Endodermal cell (in vitro differentiated cells): ENCODE data around the gene ATP11B. TPM values are rescaled to one million over a fixed set of nuclear protein-coding genes. Genes with fewer than 3 reads are reported as not detected.
A peak's percentile ranks its signal among the peaks of the same experiment; 100 is the strongest.

Experiments
- DNase-seq: peaks from one replicate; pipeline ENCODE4 v3.0.0-alpha.2; 2017
- H3K27ac ChIP-seq: 2 replicates; pipeline ENCODE4 v1.5.1; 2013; ENCODE audit warnings: mild to moderate bottlenecking, low read depth, low read length, moderate library complexity
- H3K27me3 ChIP-seq: 2 replicates; pipeline ENCODE4 v1.6.1; 2013; ENCODE audit warnings: mild to moderate bottlenecking, low read length, moderate library complexity; ENCODE audit not compliant: insufficient read depth, control insufficient read depth, poor library complexity, severe bottlenecking
- H3K36me3 ChIP-seq: 2 replicates; pipeline ENCODE4 v1.7.0; 2013; ENCODE audit warnings: mild to moderate bottlenecking, low read length, moderate library complexity; ENCODE audit not compliant: control insufficient read depth, insufficient read depth
- H3K4me1 ChIP-seq: one replicate; pipeline ENCODE4 v1.7.0; 2013; ENCODE audit warnings: low read length; ENCODE audit not compliant: control insufficient read depth, insufficient read depth
- H3K4me3 ChIP-seq: 2 replicates; pipeline ENCODE4 v1.5.1; 2013; ENCODE audit warnings: mild to moderate bottlenecking, low read length, moderate library complexity
- H3K9ac ChIP-seq: 2 replicates; pipeline ENCODE4 v1.6.1; 2013; ENCODE audit warnings: mild to moderate bottlenecking, low read length, moderate library complexity; ENCODE audit not compliant: poor library complexity, severe bottlenecking; ENCODE audit errors: extremely low read depth
- H3K9me3 ChIP-seq: 2 replicates; pipeline ENCODE4 v1.6.1; 2013; ENCODE audit warnings: mild to moderate bottlenecking, low read length, moderate library complexity; ENCODE audit not compliant: control insufficient read depth
- H3K27ac Mint-ChIP-seq: 2 replicates; pipeline ENCODE4 v1.8.0; 2020; ENCODE audit warnings: mixed read lengths
- H3K27me3 Mint-ChIP-seq: 2 replicates; pipeline ENCODE4 v1.8.0; 2021; ENCODE audit warnings: mild to moderate bottlenecking, mixed read lengths; ENCODE audit not compliant: insufficient read depth
- H3K36me3 Mint-ChIP-seq: 2 replicates; pipeline ENCODE4 v1.8.0; 2020; ENCODE audit warnings: low read depth, mixed read lengths
- H3K4me1 Mint-ChIP-seq: 2 replicates; pipeline ENCODE4 v1.8.0; 2020; ENCODE audit warnings: mixed read lengths
- H3K4me3 Mint-ChIP-seq: 2 replicates; pipeline ENCODE4 v1.8.0; 2020; ENCODE audit warnings: mild to moderate bottlenecking, moderate library complexity, mixed read lengths
- H3K9me3 Mint-ChIP-seq: 2 replicates; pipeline ENCODE4 v1.8.0; 2020; ENCODE audit warnings: mild to moderate bottlenecking, mixed read lengths
- CTCF ChIP-seq: fragments of 200-600 bp; sonication (generic); conservative IDR thresholded peaks from 2 replicates; pipeline ENCODE4 v1.5.0; 2021; ENCODE audit warnings: antibody characterized with exemption, mild to moderate bottlenecking
- WGBS, 2 experiments: methylation state at CpG; one replicate each; pipeline versions ENCODE4 v1.1.5 to v1.1.7; 2013; ENCODE audit warnings: missing lambda C conversion rate in 2 of 2, mixed read lengths in 1 of 2; ENCODE audit not compliant: insufficient coverage in 1 of 2, insufficient read length in 1 of 2; 5-methylcytosine and 5-hydroxymethylcytosine counted together
- total RNA-seq, 2 donors: library from RNA; stranded (reverse); fragmentation: NEBNext Ultra II Directional in 1 of 2; extraction: Animal tissue kit (Norgen Biotek cat#: 25700) in 1 of 2; gene quantifications; 2 replicates in 1 of 2; 3 replicates in 1 of 2; pipeline ENCODE4 v1.2.1, GENCODE V29; 2021

ATP11B gene
- total RNA-seq, 2 donors from 2014 or later = 23.6 to 27.8 TPM

GRCh38 chr3:182935803-182936202, 142.5 kb downstream of the ATP11B start:
- no peak for DNase-seq
- Mint-ChIP-seq H3K27me3 (no peaks in the 10 kb centered on the region), H3K4me1 (peaks cover 48% of the 10 kb centered on the region), H3K27ac (no peak overlapping the region), H3K36me3 (peaks cover 15% of the 10 kb centered on the region), H3K9me3 (peaks cover 12% of the 10 kb centered on the region), H3K4me3 (no peak overlapping the region)
- peaks cover 20% of the 10 kb centered on the region for H3K4me1 ChIP-seq
- TF ChIP-seq CTCF = no peak
- H3K9me3 ChIP-seq = peaks cover 11% of the 10 kb centered on the region
- peaks cover 3% of the 10 kb centered on the region for H3K36me3 ChIP-seq
- 85 to 88% methylated on average over 3 of the region's 3 CpGs for WGBS, 2 experiments
- H3K4me3 ChIP-seq = peak overlapping the region; percentile 28
- H3K9ac ChIP-seq = no peak overlapping the region
- H3K27ac ChIP-seq = no peak overlapping the region
- H3K27me3 ChIP-seq = no peaks in the 10 kb centered on the region

- H3K9ac ChIP-seq = no peak overlapping the region
- no peak for TF ChIP-seq CTCF
- H3K9me3 Mint-ChIP-seq = peaks cover 12% of the 10 kb centered on the region
- no peaks in the 10 kb centered on the region for H3K27me3 ChIP-seq
- WGBS, 2 experiments = 73 to 89% methylated on average over 2 to 4 of the region's 4 CpGs
- no peaks in the 10 kb centered on the region for H3K27me3 Mint-ChIP-seq
- H3K4me3 ChIP-seq = peak overlapping the region; percentile 28
- H3K27ac ChIP-seq = no peak overlapping the region
- peaks cover 50% of the 10 kb centered on the region for H3K4me1 Mint-ChIP-seq
- H3K4me1 ChIP-seq = peaks cover 20% of the 10 kb centered on the region
- H3K4me3 Mint-ChIP-seq = no peak overlapping the region
- no peak for DNase-seq
- peaks cover 11% of the 10 kb centered on the region for H3K9me3 ChIP-seq
- H3K36me3 Mint-ChIP-seq = peaks cover 15% of the 10 kb centered on the region
- no peak overlapping the region for H3K27ac Mint-ChIP-seq
- H3K36me3 ChIP-seq = peaks cover 3% of the 10 kb centered on the region
These were observed 143.1 kb downstream of the ATP11B start for GRCh38 chr3:182936239-182936917.

- peaks cover 50% of the 10 kb centered on the region for H3K4me1 Mint-ChIP-seq
- no peaks in the 10 kb centered on the region for H3K27me3 Mint-ChIP-seq
- H3K27ac Mint-ChIP-seq = no peak overlapping the region
- H3K36me3 ChIP-seq = peaks cover 3% of the 10 kb centered on the region
- 88% methylated on average over 1 of the region's 1 CpG; no CpG with 5 or more reads in 1 of the 2 experiments for WGBS, 2 experiments
- H3K4me3 ChIP-seq = no peak overlapping the region
- H3K9me3 Mint-ChIP-seq = peaks cover 12% of the 10 kb centered on the region
- H3K4me1 ChIP-seq = peaks cover 20% of the 10 kb centered on the region
- H3K27ac ChIP-seq = no peak overlapping the region
- H3K36me3 Mint-ChIP-seq = peaks cover 12% of the 10 kb centered on the region
- peaks cover 11% of the 10 kb centered on the region for H3K9me3 ChIP-seq
- DNase-seq = no peak
- H3K9ac ChIP-seq = no peak overlapping the region
- H3K27me3 ChIP-seq = no peaks in the 10 kb centered on the region
- no peak for TF ChIP-seq CTCF
- no peak overlapping the region for H3K4me3 Mint-ChIP-seq
These were observed 143.6 kb downstream of the ATP11B start for GRCh38 chr3:182936918-182937285.
